Measurements from ENCODE around the gene KAZN. TPM values are rescaled to one million over a fixed set of nuclear protein-coding genes. Genes with fewer than 3 reads are reported as not detected.
A peak's percentile ranks its signal among the peaks of the same experiment; 100 is the strongest.

The KAZN gene
- total and polyA plus RNA-seq, 2 of the 8 experiments (the other 6 are each of a cell fraction or from before 2014, with no cell fraction given): 3.7 to 11.8 TPM

DNA sequence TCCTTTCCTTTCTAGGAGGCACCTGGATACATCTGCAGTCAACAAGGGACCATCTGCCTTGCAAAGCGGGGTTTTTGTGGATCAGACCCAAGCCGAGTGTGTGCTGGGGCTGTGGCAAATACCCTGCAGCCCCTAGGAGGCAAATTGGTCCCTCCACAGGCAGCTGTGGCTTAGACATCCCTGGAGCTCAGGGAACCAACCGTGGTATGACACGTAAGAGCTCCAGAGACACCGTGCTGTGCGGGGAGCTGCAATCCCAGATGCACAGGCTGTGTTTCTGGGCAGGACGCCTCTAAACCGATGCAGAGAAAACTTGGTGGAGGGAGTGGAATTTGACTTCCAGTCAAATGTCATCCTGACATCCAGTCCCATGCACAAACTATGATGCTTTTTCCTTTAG, 141.5 kb downstream of the KAZN start:
- Histone ChIP-seq H3K27me3 (replicated peaks in 1 of 4; ENCODE audit: control insufficient read depth in 3 of 4, extremely low read depth in 1 of 4, insufficient read depth in 3 of 4, low read length in 3 of 4) (peaks cover 0 to 10% (median 6%) of the 10 kb centered on the region in 4 experiments; a peak in 3 of 7 replicates), H4K5ac (ENCODE audit: insufficient read length, low read depth, low read length) (no peak overlapping the region), H3K27ac (ENCODE audit: low read depth, low read length) (no peak overlapping the region), H3K36me3 (ENCODE audit: control insufficient read depth in 2 of 4, insufficient read depth in 4 of 4, low read length in 3 of 4) (no peaks in the 10 kb centered on the region), H3K4ac (replicated peaks; ENCODE audit: insufficient read length, low read depth, low read length) (no peak overlapping the region), H3K23me2 (ENCODE audit: low read depth, low read length) (no peaks in the 10 kb centered on the region; the same call in 1 of the 2 replicates), H3K56ac (replicated peaks; ENCODE audit: insufficient read length, low read depth, low read length) (no peak overlapping the region), H2BK120ac (replicated peaks; ENCODE audit: low read depth, low read length) (no peak overlapping the region), H3K23ac (ENCODE audit: insufficient read length) (no peak overlapping the region), H2BK5ac (ENCODE audit: low read depth, low read length) (0 out of 2 replicates have a peak overlapping the region, but pooled peaks have one; percentile 37), H3K14ac (ENCODE audit: insufficient read length) (no peak overlapping the region), H2BK12ac (ENCODE audit: low read depth, low read length) (peak overlapping the region; percentile 64), H3K79me2 (ENCODE audit: control insufficient read depth in 1 of 2, insufficient read depth in 2 of 2, low read length in 2 of 2) (no peaks in the 10 kb centered on the region), H4K91ac (replicated peaks; ENCODE audit: insufficient read length, low read length) (no peak overlapping the region), H3K4me2 (ENCODE audit: insufficient read depth in 1 of 2, low read depth in 2 of 2, low read length in 2 of 2) (no peak overlapping the region), H2BK15ac (ENCODE audit: low read length) (no peak overlapping the region), H2AK5ac (ENCODE audit: low read depth, low read length) (no peak overlapping the region), H2BK20ac (ENCODE audit: low read length) (0 out of 2 replicates have a peak overlapping the region, but pooled peaks have one; percentile 34), H3K79me1 (ENCODE audit: low read depth, low read length) (no peaks in the 10 kb centered on the region; the same call in 1 of the 2 replicates), H3K9me3 (ENCODE audit: insufficient read depth in 2 of 2, low read depth in 1 of 2, low read length in 1 of 2) (no peaks in the 10 kb centered on the region), H3K18ac (ENCODE audit: extremely low read depth, low read length) (0 out of 2 replicates have a peak overlapping the region, but pooled peaks have one; percentile 9), H3K4me1 (replicated peaks in 1 of 4; ENCODE audit: control insufficient read depth in 3 of 4, insufficient read depth in 4 of 4, low read length in 3 of 4) (peaks cover 17 to 31% (median 25%) of the 10 kb centered on the region in 4 experiments), H2AFZ (ENCODE audit: low read length) (no peak overlapping the region), H4K8ac (ENCODE audit: extremely low read depth, insufficient read depth, low read length) (no peak overlapping the region), H3K9ac (replicated peaks in 1 of 4; ENCODE audit: extremely low read depth in 1 of 4, low read depth in 3 of 4, low read length in 3 of 4) (no peak overlapping the region), H3K4me3 (ENCODE audit: extremely low read depth in 1 of 4, insufficient read depth in 2 of 4, low read depth in 3 of 4, low read length in 4 of 4) (no peak overlapping the region), H4K20me1 (replicated peaks in 1 of 2; ENCODE audit: control insufficient read depth in 1 of 2, insufficient read depth in 2 of 2, low read length in 2 of 2) (no peaks in the 10 kb centered on the region)
- no peak for FAIRE-seq
- no peak for DNase-seq (ENCODE audit: low read depth in 1 of 2, low spot score in 2 of 2)
- 65% methylated on average over 8 of the region's 8 CpGs; no CpG with 5 or more reads in 1 of the 2 experiments for WGBS, 2 experiments (ENCODE audit: extremely low coverage in 1 of 2, insufficient coverage in 1 of 2, insufficient read length in 1 of 2, insufficient replicate concordance in 2 of 2, low coverage in 1 of 2, low lambda C conversion rate in 2 of 2, missing lambda C conversion rate in 1 of 2)
- ChIA-PET CTCF (ENCODE audit: partially characterized antibody) (interaction anchor here (1.5 to 1.9 kb wide), 3 partner anchors 11 to 113 kb away, joined by 3 to 4 read pairs (median 4); no protein-coding TSS in a partner anchor), POLR2A (ENCODE audit: partially characterized antibody) (interaction anchor here (1.0 kb wide), 1 partner anchor 8 kb away, joined by 3 read pairs; no protein-coding TSS in a partner anchor)
- TF ChIP-seq, protein P1, sequence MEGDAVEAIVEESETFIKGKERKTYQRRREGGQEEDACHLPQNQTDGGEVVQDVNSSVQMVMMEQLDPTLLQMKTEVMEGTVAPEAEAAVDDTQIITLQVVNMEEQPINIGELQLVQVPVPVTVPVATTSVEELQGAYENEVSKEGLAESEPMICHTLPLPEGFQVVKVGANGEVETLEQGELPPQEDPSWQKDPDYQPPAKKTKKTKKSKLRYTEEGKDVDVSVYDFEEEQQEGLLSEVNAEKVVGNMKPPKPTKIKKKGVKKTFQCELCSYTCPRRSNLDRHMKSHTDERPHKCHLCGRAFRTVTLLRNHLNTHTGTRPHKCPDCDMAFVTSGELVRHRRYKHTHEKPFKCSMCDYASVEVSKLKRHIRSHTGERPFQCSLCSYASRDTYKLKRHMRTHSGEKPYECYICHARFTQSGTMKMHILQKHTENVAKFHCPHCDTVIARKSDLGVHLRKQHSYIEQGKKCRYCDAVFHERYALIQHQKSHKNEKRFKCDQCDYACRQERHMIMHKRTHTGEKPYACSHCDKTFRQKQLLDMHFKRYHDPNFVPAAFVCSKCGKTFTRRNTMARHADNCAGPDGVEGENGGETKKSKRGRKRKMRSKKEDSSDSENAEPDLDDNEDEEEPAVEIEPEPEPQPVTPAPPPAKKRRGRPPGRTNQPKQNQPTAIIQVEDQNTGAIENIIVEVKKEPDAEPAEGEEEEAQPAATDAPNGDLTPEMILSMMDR (IDR thresholded peaks at IDR 0.05; ENCODE audit: control extremely low read depth in 1 of 3, insufficient read depth in 1 of 3, low read depth in 1 of 3, low read length in 3 of 3): no peak
- TF ChIP-seq SP4 (IDR thresholded peaks at IDR 0.05; ENCODE audit: low read length): no peak
- TF ChIP-seq RAD21 (IDR thresholded peaks at IDR 0.05 in 1 of 2, conservative IDR thresholded peaks at IDR 0.05 in 1 of 2; ENCODE audit: low read depth in 2 of 2, low read length in 2 of 2): no peak
- TF ChIP-seq FOSL1 (IDR thresholded peaks at IDR 0.05; ENCODE audit: insufficient read depth, low read depth, low read length): no peak
- TF ChIP-seq, protein P2, sequence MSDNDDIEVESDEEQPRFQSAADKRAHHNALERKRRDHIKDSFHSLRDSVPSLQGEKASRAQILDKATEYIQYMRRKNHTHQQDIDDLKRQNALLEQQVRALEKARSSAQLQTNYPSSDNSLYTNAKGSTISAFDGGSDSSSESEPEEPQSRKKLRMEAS (IDR thresholded peaks at IDR 0.05): no peak
- no peak for TF ChIP-seq JUN (IDR thresholded peaks at IDR 0.05; ENCODE audit: low read depth, low read length)
